ENCODE measurements around the gene CFTR. TPM values are rescaled to one million over a fixed set of nuclear protein-coding genes. Genes with fewer than 3 reads are reported as not detected.

The CFTR gene
- total and polyA plus RNA-seq, 4 experiments from 2014 or later: not detected

GRCh38 chr7:117675497-117676435 is 195.9 kb downstream of the CFTR start:
- Histone ChIP-seq H3K9me3 (ENCODE audit: control insufficient read depth in 1 of 2, low read length in 2 of 2) (no peaks in the 10 kb centered on the region), H3K36me3 (ENCODE audit: insufficient read depth, low read length) (no peaks in the 10 kb centered on the region), H3K4me3 (ENCODE audit: low read length in 2 of 2) (no peak overlapping the region), H3K4me1 (ENCODE audit: insufficient read depth, low read length) (no peaks in the 10 kb centered on the region), H3K27ac (ENCODE audit: low read depth, low read length) (no peak overlapping the region), H3K27me3 (ENCODE audit: insufficient read depth, low read length) (no peaks in the 10 kb centered on the region)
- H3K27ac Mint-ChIP-seq: no peak overlapping the region
- peaks cover 0 to 2% of the 10 kb centered on the region in 2 donors for H3K27me3 Mint-ChIP-seq
- H3K36me3 Mint-ChIP-seq: no peaks in the 10 kb centered on the region
- H3K9me3 Mint-ChIP-seq: peaks cover 0 to 3% (median 0%) of the 10 kb centered on the region in 8 donors
- DNase-seq: no peak
- no peaks in the 10 kb centered on the region for H3K4me1 Mint-ChIP-seq
- intact Hi-C loops (cut with micrococcal nuclease): no loop called here
- ChIA-PET CTCF (ENCODE audit: partially characterized antibody) (no interaction called here), POLR2A (ENCODE audit: partially characterized antibody) (no interaction called here)
- no peak overlapping the region for H3K4me3 Mint-ChIP-seq

GRCh38 chr7:117679120-117679519 is 199.3 kb downstream of the CFTR start:
- H3K9me3 ChIP-seq (ENCODE audit: control insufficient read depth in 1 of 2, low read length in 2 of 2): no peaks in the 10 kb centered on the region
- Mint-ChIP-seq H3K27ac (no peak overlapping the region), H3K36me3 (no peaks in the 10 kb centered on the region), H3K27me3 (peaks cover 0 to 2% of the 10 kb centered on the region in 2 donors), H3K9me3 (peaks cover 0 to 2% (median 0%) of the 10 kb centered on the region in 8 donors), H3K4me1 (no peaks in the 10 kb centered on the region), H3K4me3 (no peak overlapping the region)
- H3K36me3 ChIP-seq (ENCODE audit: insufficient read depth, low read length): no peaks in the 10 kb centered on the region
- H3K4me3 ChIP-seq (ENCODE audit: low read length in 2 of 2): no peak overlapping the region
- ChIA-PET POLR2A (ENCODE audit: partially characterized antibody) (no interaction called here), CTCF (ENCODE audit: partially characterized antibody) (no interaction called here)
- no peaks in the 10 kb centered on the region for H3K4me1 ChIP-seq (ENCODE audit: insufficient read depth, low read length)
- no peak overlapping the region for H3K27ac ChIP-seq (ENCODE audit: low read depth, low read length)
- H3K27me3 ChIP-seq (ENCODE audit: insufficient read depth, low read length): no peaks in the 10 kb centered on the region
- intact Hi-C loops (cut with micrococcal nuclease): no loop called here
- DNase-seq: no peak

GRCh38 chr7:117682681-117683385 is 203.0 kb downstream of the CFTR start:
- no peaks in the 10 kb centered on the region for H3K4me1 ChIP-seq (ENCODE audit: insufficient read depth, low read length)
- Mint-ChIP-seq H3K4me3 (no peak overlapping the region), H3K4me1 (no peaks in the 10 kb centered on the region), H3K27ac (no peak overlapping the region), H3K27me3 (no peaks in the 10 kb centered on the region), H3K36me3 (no peaks in the 10 kb centered on the region), H3K9me3 (peaks cover 0 to 2% (median 0%) of the 10 kb centered on the region in 8 donors)
- no peak overlapping the region for H3K4me3 ChIP-seq (ENCODE audit: low read length in 2 of 2)
- POLR2A ChIA-PET (ENCODE audit: partially characterized antibody): no interaction called here
- H3K27me3 ChIP-seq (ENCODE audit: insufficient read depth, low read length): no peaks in the 10 kb centered on the region
- H3K27ac ChIP-seq (ENCODE audit: low read depth, low read length): no peak overlapping the region
- H3K36me3 ChIP-seq (ENCODE audit: insufficient read depth, low read length): no peaks in the 10 kb centered on the region
- intact Hi-C loops (cut with micrococcal nuclease): no loop called here
- no peaks in the 10 kb centered on the region for H3K9me3 ChIP-seq (ENCODE audit: control insufficient read depth in 1 of 2, low read length in 2 of 2)
- no peak for DNase-seq
- CTCF ChIA-PET (ENCODE audit: partially characterized antibody): no interaction called here

GRCh38 chr7:117683430-117684175 is 203.8 kb downstream of the CFTR start:
- CTCF ChIA-PET (ENCODE audit: partially characterized antibody): no interaction called here
- H3K4me3 Mint-ChIP-seq: no peak overlapping the region
- POLR2A ChIA-PET (ENCODE audit: partially characterized antibody): no interaction called here
- H3K9me3 ChIP-seq (ENCODE audit: control insufficient read depth in 1 of 2, low read length in 2 of 2): no peaks in the 10 kb centered on the region
- no peak for DNase-seq
- no peak overlapping the region for H3K27ac ChIP-seq (ENCODE audit: low read depth, low read length)
- H3K4me3 ChIP-seq (ENCODE audit: low read length in 2 of 2): no peak overlapping the region
- H3K27me3 Mint-ChIP-seq: no peaks in the 10 kb centered on the region
- no peaks in the 10 kb centered on the region for H3K4me1 Mint-ChIP-seq
- intact Hi-C loops (cut with micrococcal nuclease): no loop called here
- H3K36me3 ChIP-seq (ENCODE audit: insufficient read depth, low read length): no peaks in the 10 kb centered on the region
- peaks cover 0 to 2% (median 0%) of the 10 kb centered on the region in 8 donors for H3K9me3 Mint-ChIP-seq
- no peaks in the 10 kb centered on the region for H3K36me3 Mint-ChIP-seq
- H3K27me3 ChIP-seq (ENCODE audit: insufficient read depth, low read length): no peaks in the 10 kb centered on the region
- no peaks in the 10 kb centered on the region for H3K4me1 ChIP-seq (ENCODE audit: insufficient read depth, low read length)
- H3K27ac Mint-ChIP-seq: no peak overlapping the region

- H3K27me3 Mint-ChIP-seq: no peaks in the 10 kb centered on the region
- no peak overlapping the region for H3K27ac Mint-ChIP-seq
- H3K9me3 ChIP-seq (ENCODE audit: control insufficient read depth in 1 of 2, low read length in 2 of 2): no peaks in the 10 kb centered on the region
- H3K27ac ChIP-seq (ENCODE audit: low read depth, low read length): no peak overlapping the region
- intact Hi-C loops (cut with micrococcal nuclease): no loop called here
- peaks cover 0 to 5% (median 0%) of the 10 kb centered on the region in 8 donors for H3K9me3 Mint-ChIP-seq
- H3K4me1 Mint-ChIP-seq: no peaks in the 10 kb centered on the region
- H3K4me1 ChIP-seq (ENCODE audit: insufficient read depth, low read length): no peaks in the 10 kb centered on the region
- no peak for DNase-seq
- no peak overlapping the region for H3K4me3 ChIP-seq (ENCODE audit: low read length in 2 of 2)
- H3K36me3 ChIP-seq (ENCODE audit: insufficient read depth, low read length): no peaks in the 10 kb centered on the region
- H3K36me3 Mint-ChIP-seq: no peaks in the 10 kb centered on the region
- H3K4me3 Mint-ChIP-seq: no peak overlapping the region
- no peaks in the 10 kb centered on the region for H3K27me3 ChIP-seq (ENCODE audit: insufficient read depth, low read length)
- ChIA-PET POLR2A (ENCODE audit: partially characterized antibody) (no interaction called here), CTCF (ENCODE audit: partially characterized antibody) (no interaction called here)
These were observed 206.0 kb downstream of the CFTR start for GRCh38 chr7:117685795-117686194.

- POLR2A ChIA-PET (ENCODE audit: partially characterized antibody): no interaction called here
- no peaks in the 10 kb centered on the region for H3K4me1 Mint-ChIP-seq
- CTCF ChIA-PET (ENCODE audit: partially characterized antibody): no interaction called here
- Histone ChIP-seq H3K27me3 (ENCODE audit: insufficient read depth, low read length) (no peaks in the 10 kb centered on the region), H3K4me3 (ENCODE audit: low read length in 2 of 2) (no peak overlapping the region), H3K36me3 (ENCODE audit: insufficient read depth, low read length) (no peaks in the 10 kb centered on the region), H3K27ac (ENCODE audit: low read depth, low read length) (no peak overlapping the region), H3K9me3 (ENCODE audit: control insufficient read depth in 1 of 2, low read length in 2 of 2) (no peaks in the 10 kb centered on the region), H3K4me1 (ENCODE audit: insufficient read depth, low read length) (no peaks in the 10 kb centered on the region)
- H3K36me3 Mint-ChIP-seq: no peaks in the 10 kb centered on the region
- no peak overlapping the region for H3K4me3 Mint-ChIP-seq
- DNase-seq: no peak
- no peaks in the 10 kb centered on the region for H3K27me3 Mint-ChIP-seq
- intact Hi-C loops (cut with micrococcal nuclease): no loop called here
- no peak overlapping the region for H3K27ac Mint-ChIP-seq
- H3K9me3 Mint-ChIP-seq: peaks cover 0 to 5% (median 0%) of the 10 kb centered on the region in 8 donors
These were observed 206.6 kb downstream of the CFTR start for GRCh38 chr7:117686311-117686935.

GRCh38 chr7:117688126-117688525 is 208.3 kb downstream of the CFTR start:
- ChIA-PET POLR2A (ENCODE audit: partially characterized antibody) (no interaction called here), CTCF (ENCODE audit: partially characterized antibody) (no interaction called here)
- H3K36me3 Mint-ChIP-seq: no peaks in the 10 kb centered on the region

More at GRCh38 chr7:117688126-117688525, 208.3 kb downstream of the CFTR start:
- no peaks in the 10 kb centered on the region for H3K27me3 Mint-ChIP-seq
- H3K27ac Mint-ChIP-seq: no peak overlapping the region
- no peak overlapping the region for H3K4me3 ChIP-seq (ENCODE audit: low read length in 2 of 2)
- no peaks in the 10 kb centered on the region for H3K27me3 ChIP-seq (ENCODE audit: insufficient read depth, low read length)
- no peaks in the 10 kb centered on the region for H3K36me3 ChIP-seq (ENCODE audit: insufficient read depth, low read length)
- H3K4me1 ChIP-seq (ENCODE audit: insufficient read depth, low read length): no peaks in the 10 kb centered on the region
- H3K9me3 ChIP-seq (ENCODE audit: control insufficient read depth in 1 of 2, low read length in 2 of 2): no peaks in the 10 kb centered on the region
- peaks cover 0 to 6% (median 0%) of the 10 kb centered on the region in 8 donors for H3K9me3 Mint-ChIP-seq
- intact Hi-C loops (cut with micrococcal nuclease): no loop called here
- H3K27ac ChIP-seq (ENCODE audit: low read depth, low read length): no peak overlapping the region
- no peak overlapping the region for H3K4me3 Mint-ChIP-seq
- DNase-seq: no peak
- H3K4me1 Mint-ChIP-seq: no peaks in the 10 kb centered on the region
